ENCODE results near the gene GIPC1.

GIPC1 gene

GRCh38 chr19:14494411-14494810 is 1.5 kb downstream of the GIPC1 start:
- DNase-seq (ENCODE audit: low spot score): no peak

GRCh38 chr19:14492756-14493337 is 3.1 kb downstream of the GIPC1 start:
- DNase-seq (ENCODE audit: low spot score): no peak

GRCh38 chr19:14487370-14488125 is 8.4 kb downstream of the GIPC1 start:
- no peak for DNase-seq (ENCODE audit: low spot score)

GRCh38 chr19:14482172-14482941 is 13.6 kb downstream of the GIPC1 start:
- no peak for DNase-seq (ENCODE audit: low spot score)

GRCh38 chr19:14480700-14481079 is 15.2 kb downstream of the GIPC1 start:
- DNase-seq (ENCODE audit: low spot score): no peak

- DNase-seq (ENCODE audit: low spot score): no peak
Measured at GRCh38 chr19:14479975-14480699, 15.8 kb downstream of the GIPC1 start.

GRCh38 chr19:14479309-14479974 is 16.5 kb downstream of the GIPC1 start:
- DNase-seq (ENCODE audit: low spot score): no peak

- DNase-seq (ENCODE audit: low spot score): no peak
Measured at GRCh38 chr19:14478113-14478545, 17.8 kb downstream of the GIPC1 start.

- DNase-seq (ENCODE audit: low spot score): no peak
Measured at GRCh38 chr19:14477418-14478112, 18.4 kb downstream of the GIPC1 start.

- no peak for DNase-seq (ENCODE audit: low spot score)
Measured at GRCh38 chr19:14476673-14477401, 19.1 kb downstream of the GIPC1 start.

- no peak for DNase-seq (ENCODE audit: low spot score)
Measured at GRCh38 chr19:14476327-14476672, 19.6 kb downstream of the GIPC1 start.

- DNase-seq (ENCODE audit: low spot score): no peak
Measured at GRCh38 chr19:14475251-14476073, 20.5 kb downstream of the GIPC1 start, which contains the start of gene PTGER1. Gene PTGER1, minus strand, starts transcription at chr19:14475354. Its CDS starts 1,034 bp downstream, at chr19:14474320.

GRCh38 chr19:14474827-14475226 is 21.1 kb downstream of the GIPC1 start:
- DNase-seq (ENCODE audit: low spot score): no peak

GRCh38 chr19:14473978-14474578 is 21.8 kb downstream of the GIPC1 start:
- DNase-seq (ENCODE audit: low spot score): no peak

- DNase-seq (ENCODE audit: low spot score): no peak
Measured at GRCh38 chr19:14473073-14473977, 22.6 kb downstream of the GIPC1 start.

- no peak for DNase-seq (ENCODE audit: low spot score)
Measured at GRCh38 chr19:14472202-14472938, 23.6 kb downstream of the GIPC1 start.

- DNase-seq (ENCODE audit: low spot score): no peak
Measured at GRCh38 chr19:14471436-14472187, 24.3 kb downstream of the GIPC1 start.

Measured in RKO (cell line).